Right cardiac atrium (tissue), 5 donors: ENCODE data around the gene SNX4. TPM values are rescaled to one million over a fixed set of nuclear protein-coding genes. Genes with fewer than 3 reads are reported as not detected.
"Not testable (repeated sequence)": the region's sequence is repeated elsewhere in the genome, so short reads cannot be mapped to it uniquely, and the experiment has no call there.

ENCODE experiments used
- ATAC-seq, 2 donors: fragments of 200-7000 bp; cut with Tn5 transposase; one replicate each; pipeline versions ENCODE4 v1.8.0 to v1.9.1; 2020; ENCODE audit warnings: moderate library complexity in 2 of 2, mild to moderate bottlenecking in 1 of 2
- DNase-seq, 3 donors: peaks; one replicate each; pipeline ENCODE4 v3.0.0-alpha.2; 2020
- H3K27ac ChIP-seq: one replicate; pipeline ENCODE4 v1.5.1; 2013; ENCODE audit warnings: mild to moderate bottlenecking, low read length, control low read depth, moderate library complexity
- H3K27me3 ChIP-seq: one replicate; pipeline ENCODE4 v1.6.1; 2013; ENCODE audit not compliant: control insufficient read depth, insufficient read depth
- H3K4me1 ChIP-seq: one replicate; pipeline ENCODE4 v1.6.1; 2013; ENCODE audit warnings: low read length; ENCODE audit not compliant: control insufficient read depth, insufficient read depth
- H3K4me3 ChIP-seq: one replicate; pipeline ENCODE4 v1.5.1; 2013; ENCODE audit warnings: low read length, control low read depth
- H3K9me3 ChIP-seq: one replicate; pipeline ENCODE4 v1.6.1; 2013; ENCODE audit warnings: low read length; ENCODE audit not compliant: control insufficient read depth
- WGBS: extraction: QIAGEN DNeasy Blood & Tissue Kit; methylation state at CpG from one replicate; pipeline ENCODE4 v1.1.7; 2013; 5-methylcytosine and 5-hydroxymethylcytosine counted together
- intact Hi-C, 4 donors: fragments of 100-400 bp; cut with DNase I; formaldehyde crosslinking; loops; one replicate each; pipeline versions ENCODE4 v1.11.0 to v1.14.0; 2022 to 2023
- long read RNA-seq, 4 donors: library from polyadenylated mRNA; unstranded; transcript quantifications; one replicate each; pipeline ENCODE4 v2.0.0, GENCODE V29; 2020 to 2021
- polyA plus RNA-seq: library from polyadenylated mRNA; stranded (reverse); fragments of 200-250 nt; gene quantifications from one replicate; pipeline ENCODE4 v1.2.3, GENCODE V29; 2013
- total RNA-seq, 4 donors: library from RNA; stranded (reverse); fragmentation: NEBNext Ultra II Directional; extraction: Animal tissue kit (Norgen Biotek cat#: 25700); gene quantifications; one replicate each; pipeline ENCODE4 v1.2.1, GENCODE V29; 2021
- donor health status: healthy with polysubstance abuse.
- donor health status: DM: no; HTN: yes; CAD: no.
- donor health status: DM: no; HTN: no; CAD: no.
- donor health status: DM: no; HTN: yes; CAD: no; lungs with severe emphysema.
- donor health status: DM: yes; HTN: yes; CAD: no.

The SNX4 gene
- total RNA-seq (10 to 100 TPM; 15.8 to 22.8 (median 17.6) TPM), polyA plus RNA-seq (10.3 TPM)
- long read RNA-seq, donor 1, transcript SNX4-201 (14 exons, 2,513 nt): major isoform, 49 of 60 reads
- long read RNA-seq, donor 1, partial matches to known transcripts: 1 of 60 reads
- long read RNA-seq, donor 1, other reads (novel, unspliced or antisense): 10 of 60 reads
- long read RNA-seq, donor 2, transcript SNX4-201 (14 exons, 2,513 nt): major isoform, 18 of 29 reads
- long read RNA-seq, donor 2, partial matches to known transcripts: 0 of 29 reads
- long read RNA-seq, donor 2, other reads (novel, unspliced or antisense): 11 of 29 reads
- long read RNA-seq, donor 3, transcript SNX4-201 (14 exons, 2,513 nt): major isoform, 161 of 207 reads
- long read RNA-seq, donor 3, partial matches to known transcripts: 7 of 207 reads
- long read RNA-seq, donor 3, other reads (novel, unspliced or antisense): 37 of 207 reads
- long read RNA-seq, donor 4, transcript SNX4-201 (14 exons, 2,513 nt): major isoform, 22 of 27 reads
- long read RNA-seq, donor 4, partial matches to known transcripts: 0 of 27 reads
- long read RNA-seq, donor 4, other reads (novel, unspliced or antisense): 5 of 27 reads

- Histone ChIP-seq H3K4me1 (no peaks in the 10 kb centered on the region), H3K27ac (peak within 1 kb of the TSS; percentile 84), H3K4me3 (peak within 1 kb of the TSS; percentile 83), H3K27me3 (no peaks in the 10 kb centered on the region), H3K9me3 (no peaks in the 10 kb centered on the region)
- intact Hi-C loops: no loop called here
- ATAC-seq (peak; percentile 99), DNase-seq (peak; percentile 96 to 98 (median 98))
- under 1% methylated on average over 65 of the region's 65 CpGs for WGBS
These were observed at the start of gene SNX4 for GRCh38 chr3:125519678-125520562. Gene SNX4, minus strand, starts transcription at chr3:125520202. Its CDS starts 30 bp downstream, at chr3:125520172.

GRCh38 chr3:125556314-125556713 is 36.3 kb upstream of the SNX4 start:
- intact Hi-C loops: no loop called here
- 94% methylated on average over 1 of the region's 1 CpG for WGBS
- ATAC-seq (no peak), DNase-seq (no peak)
- Histone ChIP-seq H3K4me1 (no peaks in the 10 kb centered on the region), H3K4me3 (no peak overlapping the region), H3K9me3 (no peaks in the 10 kb centered on the region), H3K27me3 (no peaks in the 10 kb centered on the region), H3K27ac (no peak overlapping the region)

GRCh38 chr3:125552401-125552800 is 32.4 kb upstream of the SNX4 start:
- ATAC-seq: no peak
- DNase-seq: no peak
- intact Hi-C loops: no loop called here
- H3K27ac ChIP-seq: no peak overlapping the region
- no peaks in the 10 kb centered on the region for H3K4me1 ChIP-seq
- no peaks in the 10 kb centered on the region for H3K27me3 ChIP-seq
- H3K4me3 ChIP-seq: no peak overlapping the region
- 92% methylated on average over 4 of the region's 4 CpGs for WGBS
- no peaks in the 10 kb centered on the region for H3K9me3 ChIP-seq

GRCh38 chr3:125528920-125529319 is 8.9 kb upstream of the SNX4 start:
- Histone ChIP-seq H3K4me3 (no peak overlapping the region), H3K27ac (no peak overlapping the region), H3K9me3 (no peaks in the 10 kb centered on the region), H3K4me1 (no peaks in the 10 kb centered on the region), H3K27me3 (no peaks in the 10 kb centered on the region)
- ATAC-seq (no peak), DNase-seq (no peak)
- intact Hi-C loops: no loop called here

- intact Hi-C loops: no loop called here
These were observed 5.2 kb upstream of the SNX4 start for GRCh38 chr3:125525153-125525552.

GRCh38 chr3:125520563-125520919 is 539 bp upstream of the SNX4 start:
- H3K4me3 ChIP-seq: peak overlapping the region; percentile 83
- intact Hi-C loops, ATAC-seq, H3K9me3 ChIP-seq, H3K27me3 ChIP-seq, H3K4me1 ChIP-seq: not testable (repeated sequence)
- WGBS: 82% methylated on average over 15 of the region's 15 CpGs
- H3K27ac ChIP-seq: peak overlapping the region; percentile 84
- DNase-seq: peak in 2 of 3 donors; percentile 45 to 62

More at GRCh38 chr3:125525153-125525552, 5.2 kb upstream of the SNX4 start:
- DNase-seq (no peak), ATAC-seq (no peak)
- Histone ChIP-seq H3K27me3 (no peaks in the 10 kb centered on the region), H3K9me3 (no peaks in the 10 kb centered on the region), H3K4me3 (no peak overlapping the region), H3K4me1 (no peaks in the 10 kb centered on the region), H3K27ac (no peak overlapping the region)
- 97% methylated on average over 4 of the region's 4 CpGs for WGBS

- Histone ChIP-seq H3K4me1 (peaks cover 3% of the 10 kb centered on the region), H3K27ac (no peak overlapping the region), H3K27me3 (no peaks in the 10 kb centered on the region), H3K9me3 (no peaks in the 10 kb centered on the region), H3K4me3 (no peak overlapping the region)
- DNase-seq (no peak), ATAC-seq (no peak)
- intact Hi-C loops: no loop called here
These were observed 4.6 kb downstream of the SNX4 start for GRCh38 chr3:125515421-125515820.

GRCh38 chr3:125513490-125514115 is 6.4 kb downstream of the SNX4 start:
- H3K4me1 ChIP-seq: peaks cover 3% of the 10 kb centered on the region
- no peak for ATAC-seq
- H3K4me3 ChIP-seq: no peak overlapping the region
- intact Hi-C loops: no loop called here
- no peaks in the 10 kb centered on the region for H3K27me3 ChIP-seq
- no peak overlapping the region for H3K27ac ChIP-seq
- no peak for DNase-seq
- no peaks in the 10 kb centered on the region for H3K9me3 ChIP-seq
- WGBS: 74% methylated on average over 6 of the region's 6 CpGs

GRCh38 chr3:125512135-125512920 is 7.7 kb downstream of the SNX4 start:
- DNase-seq (no peak), ATAC-seq (no peak)
- no peaks in the 10 kb centered on the region for H3K9me3 ChIP-seq
- WGBS: 69% methylated on average over 4 of the region's 4 CpGs
- no peak overlapping the region for H3K4me3 ChIP-seq
- no peaks in the 10 kb centered on the region for H3K27me3 ChIP-seq
- no peak overlapping the region for H3K27ac ChIP-seq
- intact Hi-C loops: no loop called here
- peaks cover 3% of the 10 kb centered on the region for H3K4me1 ChIP-seq

- intact Hi-C loops: no loop called here
These were observed 8.4 kb downstream of the SNX4 start for GRCh38 chr3:125511420-125512118.

More at GRCh38 chr3:125511420-125512118, 8.4 kb downstream of the SNX4 start:
- Histone ChIP-seq H3K4me3 (no peak overlapping the region), H3K27ac (no peak overlapping the region), H3K9me3 (no peaks in the 10 kb centered on the region), H3K27me3 (no peaks in the 10 kb centered on the region), H3K4me1 (peaks cover 3% of the 10 kb centered on the region)
- ATAC-seq (no peak), DNase-seq (no peak)
- 17% methylated on average over 1 of the region's 1 CpG for WGBS
